HepG2 (cell line): Measurements from ENCODE around the gene PFKM. TPM values are rescaled to one million over a fixed set of nuclear protein-coding genes. Genes with fewer than 3 reads are reported as not detected.

ENCODE experiments used
- CHD4 ChIP-seq: fragments of 200-600 bp; sonication (generic); IDR thresholded peaks from 2 replicates; pipeline ENCODE4 v1.7.0; 2017; ENCODE audit warnings: mild to moderate bottlenecking, low read length, borderline replicate concordance
- GABPA ChIP-seq, 2 experiments: IDR thresholded peaks; 2 replicates each; pipeline ENCODE4 v1.6.1; 2011 to 2016; ENCODE audit warnings: low read depth in 2 of 2, low read length in 1 of 2, missing biosample characterization in 1 of 2, missing genetic modification characterization in 1 of 2
- LBX2 ChIP-seq: sonication (generic); formaldehyde crosslinking; IDR thresholded peaks from 2 replicates; pipeline ENCODE4 v1.5.0; 2020; ENCODE audit warnings: missing genetic modification reagents, mild to moderate bottlenecking, borderline replicate concordance
- MAF1 ChIP-seq: sonication (generic); formaldehyde crosslinking; IDR thresholded peaks from 2 replicates; pipeline ENCODE4 v1.5.0; 2020; ENCODE audit warnings: missing genetic modification reagents, borderline replicate concordance
- MED13 ChIP-seq: sonication (generic); formaldehyde crosslinking; IDR thresholded peaks from 2 replicates; pipeline ENCODE4 v1.5.0; 2020; ENCODE audit warnings: missing genetic modification reagents
- NFATC3 ChIP-seq: sonication (generic); formaldehyde crosslinking; IDR thresholded peaks from 2 replicates; pipeline ENCODE4 v1.5.1; 2020; ENCODE audit warnings: mild to moderate bottlenecking, missing genetic modification reagents
- PLRG1 ChIP-seq: fragments of 450-650 bp; conservative IDR thresholded peaks from 2 replicates; pipeline ENCODE4 v1.6.1; 2016
- POLR2AphosphoS5 ChIP-seq: IDR thresholded peaks from 2 replicates; pipeline ENCODE4 v1.6.1; 2012; ENCODE audit warnings: low read depth, low read length
- PPARG ChIP-seq: conservative IDR thresholded peaks from 2 replicates; pipeline ENCODE4 v1.6.1; 2016; ENCODE audit warnings: missing biosample characterization, missing genetic modification reagents
- RXRB ChIP-seq: IDR thresholded peaks from 2 replicates; pipeline ENCODE4 v1.6.1; 2016; ENCODE audit warnings: borderline replicate concordance, missing genetic modification reagents, missing compliant biosample characterization
- SMAD9 ChIP-seq: sonication (generic); formaldehyde crosslinking; IDR thresholded peaks from 2 replicates; pipeline ENCODE4 v1.5.1; 2020; ENCODE audit warnings: mild to moderate bottlenecking, missing genetic modification reagents
- TOPORS ChIP-seq: sonication (generic); formaldehyde crosslinking; IDR thresholded peaks from 2 replicates; pipeline ENCODE4 v1.8.0; 2023; ENCODE audit warnings: mild to moderate bottlenecking, missing genetic modification reagents
- ZFP36L2 ChIP-seq: sonication (generic); formaldehyde crosslinking; IDR thresholded peaks from 2 replicates; pipeline ENCODE4 v1.4.0; 2020; ENCODE audit warnings: missing genetic modification reagents
- ZNF235 ChIP-seq: sonication (generic); formaldehyde crosslinking; IDR thresholded peaks from 2 replicates; pipeline ENCODE4 v1.8.1; 2023; ENCODE audit warnings: mild to moderate bottlenecking, missing genetic modification reagents, borderline replicate concordance
- ZNF318 ChIP-seq: sonication (generic); formaldehyde crosslinking; IDR thresholded peaks from 2 replicates; pipeline ENCODE4 v1.4.0; 2020; ENCODE audit warnings: mild to moderate bottlenecking, missing genetic modification reagents
- ZNF567 ChIP-seq: sonication (generic); formaldehyde crosslinking; IDR thresholded peaks from 2 replicates; pipeline ENCODE4 v1.8.1; 2023; ENCODE audit warnings: mild to moderate bottlenecking, missing genetic modification reagents, borderline replicate concordance
- ZNF781 ChIP-seq: sonication (generic); formaldehyde crosslinking; IDR thresholded peaks from 2 replicates; pipeline ENCODE4 v1.5.1; 2020; ENCODE audit warnings: borderline replicate concordance, mild to moderate bottlenecking, missing genetic modification reagents; ENCODE audit errors: not compliant biosample characterization
- polyA plus RNA-seq, 8 experiments: library from polyadenylated mRNA; depleted of rRNA in 3 of 8; stranded (reverse) in 7 of 8; unstranded in 1 of 8; fragments of >200 nt; fragmentation: Illumina TruSeq in 4 of 8; extraction: Trizol in 4 of 8; gene quantifications; 2 replicates each; pipeline versions ENCODE4 v1.2.1 to v1.2.3, GENCODE V29; 2011 to 2016; ENCODE audit warnings: low read depth in 4 of 8, missing spikeins in 1 of 8, mixed read lengths in 1 of 8; ENCODE audit not compliant: insufficient read depth in 1 of 8
- total RNA-seq, 5 experiments: library from RNA; depleted of rRNA; stranded (reverse); fragments of >200 nt; fragmentation: Illumina TruSeq; extraction: Trizol; gene quantifications; 2 replicates each; pipeline ENCODE4 v1.2.3, GENCODE V29; 2016; ENCODE audit warnings: low read depth in 1 of 5
- TF ChIP-seq, protein P1 (sequence below): sonication (generic); formaldehyde crosslinking; IDR thresholded peaks from 2 replicates; pipeline ENCODE4 v1.8.1; 2023; ENCODE audit warnings: mild to moderate bottlenecking, missing genetic modification reagents, borderline replicate concordance
- TF ChIP-seq, protein P2 (sequence below): sonication (generic); formaldehyde crosslinking; IDR thresholded peaks from 2 replicates; pipeline ENCODE4 v1.4.0; 2020; ENCODE audit warnings: mild to moderate bottlenecking, missing genetic modification reagents

Gene PFKM
- total and polyA plus RNA-seq, 2 of the 13 experiments (the other 11 are each of a cell fraction or from before 2014, with no cell fraction given) = 1.9 to 2.4 TPM

DNA sequence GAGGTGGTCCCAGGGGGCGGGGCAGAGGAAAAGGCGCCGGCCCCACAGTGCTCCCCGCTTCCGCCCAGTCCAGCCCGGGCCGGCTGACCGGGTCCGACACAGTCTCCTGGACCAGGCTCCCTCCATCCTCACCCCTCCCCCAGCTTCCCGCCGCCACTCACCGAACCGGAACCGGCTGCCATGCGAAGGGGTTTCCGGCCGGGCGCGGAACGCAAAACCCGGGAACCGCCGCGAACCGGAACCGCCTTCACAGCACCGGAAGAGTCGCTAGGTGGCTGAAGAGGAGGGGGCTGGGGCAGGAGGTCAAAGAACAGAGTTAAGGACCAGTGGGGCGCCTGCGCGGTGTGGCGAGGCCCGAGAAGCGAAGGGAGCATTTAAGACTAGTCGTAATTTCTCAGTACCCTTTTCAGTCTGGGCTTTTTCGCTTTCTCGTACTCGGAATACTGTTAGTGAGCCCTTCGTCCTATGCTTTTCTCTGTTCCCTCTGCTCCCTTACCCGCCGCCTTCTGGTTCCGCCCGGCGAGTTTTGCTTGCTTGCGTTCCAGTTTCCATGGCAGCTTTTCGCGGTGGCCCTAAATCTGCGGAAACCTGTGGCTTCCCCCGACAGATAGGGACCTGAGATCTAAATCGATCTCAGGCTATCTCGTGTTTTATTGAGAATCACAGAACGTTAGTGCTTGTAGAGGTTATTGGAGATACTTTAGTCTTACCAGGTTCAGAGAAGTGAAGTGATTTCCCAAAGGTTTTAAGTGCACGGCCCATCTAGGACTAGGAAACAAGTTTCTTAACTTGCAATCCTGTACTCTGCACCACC, 13.1 kb upstream of the PFKM start, which contains the start of gene SENP1 (continued):
- no peak for TF ChIP-seq ZNF318 (CRISPR knock-in tag)
- no peak for TF ChIP-seq ZNF567
- no peak for TF ChIP-seq NFATC3 (CRISPR knock-in tag)
- TF ChIP-seq CHD4 = no peak
- TF ChIP-seq, protein P1, sequence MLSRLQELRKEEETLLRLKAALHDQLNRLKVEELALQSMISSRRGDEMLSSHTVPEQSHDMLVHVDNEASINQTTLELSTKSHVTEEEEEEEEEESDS (CRISPR knock-in tag) = no peak
- TF ChIP-seq ZNF235 (CRISPR knock-in tag) = no peak
- peak; percentile 86 for TF ChIP-seq GABPA (IDR thresholded peaks at IDR 0.05; ENCODE audit: low read depth, low read length)
- TF ChIP-seq GABPA (CRISPR knock-in tag; IDR thresholded peaks at IDR 0.05; ENCODE audit: low read depth) = peak; percentile 96
- TF ChIP-seq RXRB (CRISPR knock-in tag) = peak; percentile 49; the same call in 1 of the 2 replicates
- peak; percentile 58; the same call in 1 of the 2 replicates for TF ChIP-seq LBX2 (CRISPR knock-in tag)
- TF ChIP-seq PPARG (CRISPR knock-in tag) = 0 out of 2 replicates have a peak, but pooled peaks have one; percentile 47
- peak; percentile 83 for TF ChIP-seq POLR2AphosphoS5
- TF ChIP-seq TOPORS (CRISPR knock-in tag) = peak; percentile 82
- TF ChIP-seq ZFP36L2 (CRISPR knock-in tag) = no peak
- TF ChIP-seq MED13 (CRISPR knock-in tag) = no peak
- no peak for TF ChIP-seq MAF1 (CRISPR knock-in tag)
- no peak for TF ChIP-seq PLRG1
- TF ChIP-seq, protein P2, sequence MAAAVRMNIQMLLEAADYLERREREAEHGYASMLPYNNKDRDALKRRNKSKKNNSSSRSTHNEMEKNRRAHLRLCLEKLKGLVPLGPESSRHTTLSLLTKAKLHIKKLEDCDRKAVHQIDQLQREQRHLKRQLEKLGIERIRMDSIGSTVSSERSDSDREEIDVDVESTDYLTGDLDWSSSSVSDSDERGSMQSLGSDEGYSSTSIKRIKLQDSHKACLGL (CRISPR knock-in tag) = peak; percentile 76
- TF ChIP-seq ZNF781 (CRISPR knock-in tag) = peak; percentile 68
- no peak for TF ChIP-seq SMAD9 (CRISPR knock-in tag)
